RPMI7951 (cell line): Measurements from ENCODE around the gene SDK1. TPM values are rescaled to one million over a fixed set of nuclear protein-coding genes. Genes with fewer than 3 reads are reported as not detected.
A peak's percentile ranks its signal among the peaks of the same experiment; 100 is the strongest.
"Not testable (repeated sequence)": the region's sequence is repeated elsewhere in the genome, so short reads cannot be mapped to it uniquely, and the experiment has no call there.

Experiments
- DNase-seq: peaks from one replicate; pipeline ENCODE4 v3.0.0-alpha.2; 2012; ENCODE audit warnings: low read depth
- total RNA-seq: library from RNA; depleted of rRNA; stranded (reverse); fragments of >200 nt; shearing (Covaris generic); gene quantifications from 2 replicates; pipeline ENCODE4 v1.2.3, GENCODE V29; 2014

Gene SDK1
- total RNA-seq, 1 experiment from 2014 or later = 3.1 TPM

GRCh38 chr7:4244635-4245034 is 943.6 kb downstream of the SDK1 start:
- no peak for DNase-seq

GRCh38 chr7:4245135-4245865 is 944.2 kb downstream of the SDK1 start:
- DNase-seq = no peak

- DNase-seq = peak; percentile 57
Measured at GRCh38 chr7:4245866-4246470, 944.9 kb downstream of the SDK1 start.

- DNase-seq = no peak
Measured at GRCh38 chr7:4246536-4246935, 945.5 kb downstream of the SDK1 start.

GRCh38 chr7:4247106-4247876 is 946.2 kb downstream of the SDK1 start:
- DNase-seq = no peak

- DNase-seq = no peak
Measured at GRCh38 chr7:4248295-4248694, 947.2 kb downstream of the SDK1 start.

- no peak for DNase-seq
Measured at GRCh38 chr7:4249241-4249640, 948.2 kb downstream of the SDK1 start.

GRCh38 chr7:4255336-4255735 is 954.3 kb downstream of the SDK1 start:
- DNase-seq = no peak

GRCh38 chr7:4256286-4256685 is 955.2 kb downstream of the SDK1 start:
- no peak for DNase-seq

GRCh38 chr7:4257146-4258111 is 956.4 kb downstream of the SDK1 start:
- no peak for DNase-seq

- DNase-seq = not testable (repeated sequence)
Measured at GRCh38 chr7:4260116-4260515, 959.1 kb downstream of the SDK1 start.

GRCh38 chr7:4260867-4261600 is 960.0 kb downstream of the SDK1 start:
- DNase-seq = no peak

- no peak for DNase-seq
Measured at GRCh38 chr7:4261601-4261960, 960.5 kb downstream of the SDK1 start.

- DNase-seq = not testable (repeated sequence)
Measured at GRCh38 chr7:4264206-4264605, 963.2 kb downstream of the SDK1 start.

- DNase-seq = no peak
Measured at GRCh38 chr7:4265066-4265465, 964.0 kb downstream of the SDK1 start.

GRCh38 chr7:4265676-4266075 is 964.6 kb downstream of the SDK1 start:
- no peak for DNase-seq

- DNase-seq = no peak
Measured at GRCh38 chr7:4266270-4267040, 965.4 kb downstream of the SDK1 start.

GRCh38 chr7:4267341-4268039 is 966.4 kb downstream of the SDK1 start:
- DNase-seq = peak; percentile 23
